EH (cell line): ENCODE measurements around the gene INCA1.
A peak's percentile ranks its signal among the peaks of the same experiment; 100 is the strongest.

Experiments
- DNase-seq: peaks from one replicate; pipeline ENCODE4 v3.0.0-alpha.2; 2015; ENCODE audit warnings: low read depth

INCA1 gene

GRCh38 chr17:4948931-4949320 is 48.4 kb downstream of the INCA1 start:
- DNase-seq, result peak; percentile 92

GRCh38 chr17:4948166-4948930 is 49.0 kb downstream of the INCA1 start, which contains the start of gene PFN1:
Gene PFN1, minus strand, starts transcription at chr17:4948530. Its CDS starts 136 bp downstream, at chr17:4948394.
- DNase-seq, result peak; percentile 93

GRCh38 chr17:4947411-4948165 is 49.7 kb downstream of the INCA1 start:
- peak; percentile 70 for DNase-seq

- peak; percentile 60 for DNase-seq
Observed at GRCh38 chr17:4947010-4947410, 50.3 kb downstream of the INCA1 start.

GRCh38 chr17:4946312-4946976 is 50.9 kb downstream of the INCA1 start:
- DNase-seq, result no peak

- no peak for DNase-seq
Observed at GRCh38 chr17:4945944-4946280, 51.4 kb downstream of the INCA1 start.

GRCh38 chr17:4945176-4945943 is 52.0 kb downstream of the INCA1 start:
- DNase-seq, result peak; percentile 95

GRCh38 chr17:4944554-4945175 is 52.7 kb downstream of the INCA1 start:
- no peak for DNase-seq

GRCh38 chr17:4944163-4944553 is 53.2 kb downstream of the INCA1 start:
- no peak for DNase-seq

- DNase-seq, result no peak
Observed at GRCh38 chr17:4942760-4943508, 54.4 kb downstream of the INCA1 start.

GRCh38 chr17:4941319-4941610 is 56.1 kb downstream of the INCA1 start:
- DNase-seq, result no peak

GRCh38 chr17:4940555-4941318 is 56.6 kb downstream of the INCA1 start:
- DNase-seq, result no peak

- DNase-seq, result peak; percentile 100
Observed at GRCh38 chr17:4939796-4940554, 57.3 kb downstream of the INCA1 start, which contains the start of the genes RNF167 and SLC25A11. Gene RNF167, plus strand, starts transcription at chr17:4940268. Its CDS starts 642 bp downstream, at chr17:4940910. Gene SLC25A11, minus strand, starts transcription at chr17:4940046. Its CDS starts 136 bp downstream, at chr17:4939910.

GRCh38 chr17:4939546-4939795 is 57.9 kb downstream of the INCA1 start:
- DNase-seq, result no peak

GRCh38 chr17:4938688-4939545 is 58.4 kb downstream of the INCA1 start:
- peak; percentile 25 for DNase-seq
